ENCODE data around the gene BBLN. TPM values are rescaled to one million over a fixed set of nuclear protein-coding genes. Genes with fewer than 3 reads are reported as not detected.

The BBLN gene
- polyA plus RNA-seq, 1 donor from 2014 or later: 330 TPM

DNA sequence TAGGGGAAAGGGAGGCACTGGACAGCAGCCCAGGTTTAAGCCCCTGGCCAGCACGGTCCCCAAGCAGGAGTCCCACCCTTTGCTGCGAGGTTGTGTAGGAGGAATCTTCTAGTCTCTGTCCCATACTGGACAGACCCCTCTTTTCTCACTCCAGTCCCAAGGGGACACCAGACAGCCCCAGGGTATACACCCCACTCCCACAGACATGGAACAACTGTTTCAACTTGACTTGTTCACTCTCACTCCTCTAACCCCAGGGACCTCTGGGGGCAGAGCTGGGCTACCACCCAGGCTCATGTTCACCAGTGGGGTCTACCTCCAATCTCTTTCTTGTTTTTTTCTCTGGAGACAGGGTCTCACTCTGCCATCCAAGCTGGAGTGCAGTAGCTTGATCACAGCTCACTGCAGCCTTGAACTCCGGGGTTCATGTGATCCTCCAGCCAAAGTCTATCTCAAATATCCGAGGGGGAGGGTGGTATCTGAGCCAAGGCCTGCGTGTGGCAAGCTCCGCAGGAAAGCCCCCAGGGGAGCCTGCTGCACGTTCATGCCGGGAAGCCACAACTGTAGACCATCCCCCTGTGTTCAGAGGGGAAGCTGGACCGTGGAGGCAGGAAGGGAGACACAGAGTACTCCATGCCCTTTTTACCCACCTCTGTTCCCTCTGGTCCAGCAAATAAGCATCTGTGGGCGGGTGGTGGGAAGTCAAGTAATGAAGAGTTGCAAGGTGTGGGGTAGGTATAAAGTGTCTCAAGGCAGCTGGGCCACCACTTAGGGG, 34.3 kb upstream of the BBLN start:
- H3K27ac ChIP-seq (ENCODE audit: low read length): no peak overlapping the region
- H4K20me1 ChIP-seq (ENCODE audit: insufficient read depth): no peaks in the 10 kb centered on the region
- H3K36me3 ChIP-seq (ENCODE audit: insufficient read depth, low read length): no peaks in the 10 kb centered on the region
- no peaks in the 10 kb centered on the region for H3F3A ChIP-seq (ENCODE audit: insufficient read depth, low read length, poor library complexity, severe bottlenecking)
- TF ChIP-seq EZH2 (IDR thresholded peaks at IDR 0.05; ENCODE audit: borderline replicate concordance, insufficient read depth, low read length, poor library complexity, severe bottlenecking): no peak
- TF ChIP-seq SMC3 (conservative IDR thresholded peaks at IDR 0.05; ENCODE audit: poor library complexity): no peak
- no peak for TF ChIP-seq POLR2AphosphoS5 (IDR thresholded peaks at IDR 0.05)
- no peak for TF ChIP-seq MXI1 (conservative IDR thresholded peaks at IDR 0.05; ENCODE audit: poor library complexity, severe bottlenecking)
- no peak for TF ChIP-seq RAD21 (conservative IDR thresholded peaks at IDR 0.05)
- TF ChIP-seq, protein P1, sequence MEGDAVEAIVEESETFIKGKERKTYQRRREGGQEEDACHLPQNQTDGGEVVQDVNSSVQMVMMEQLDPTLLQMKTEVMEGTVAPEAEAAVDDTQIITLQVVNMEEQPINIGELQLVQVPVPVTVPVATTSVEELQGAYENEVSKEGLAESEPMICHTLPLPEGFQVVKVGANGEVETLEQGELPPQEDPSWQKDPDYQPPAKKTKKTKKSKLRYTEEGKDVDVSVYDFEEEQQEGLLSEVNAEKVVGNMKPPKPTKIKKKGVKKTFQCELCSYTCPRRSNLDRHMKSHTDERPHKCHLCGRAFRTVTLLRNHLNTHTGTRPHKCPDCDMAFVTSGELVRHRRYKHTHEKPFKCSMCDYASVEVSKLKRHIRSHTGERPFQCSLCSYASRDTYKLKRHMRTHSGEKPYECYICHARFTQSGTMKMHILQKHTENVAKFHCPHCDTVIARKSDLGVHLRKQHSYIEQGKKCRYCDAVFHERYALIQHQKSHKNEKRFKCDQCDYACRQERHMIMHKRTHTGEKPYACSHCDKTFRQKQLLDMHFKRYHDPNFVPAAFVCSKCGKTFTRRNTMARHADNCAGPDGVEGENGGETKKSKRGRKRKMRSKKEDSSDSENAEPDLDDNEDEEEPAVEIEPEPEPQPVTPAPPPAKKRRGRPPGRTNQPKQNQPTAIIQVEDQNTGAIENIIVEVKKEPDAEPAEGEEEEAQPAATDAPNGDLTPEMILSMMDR (IDR thresholded peaks at IDR 0.05; ENCODE audit: poor library complexity, severe bottlenecking): no peak
- TF ChIP-seq, protein P2, sequence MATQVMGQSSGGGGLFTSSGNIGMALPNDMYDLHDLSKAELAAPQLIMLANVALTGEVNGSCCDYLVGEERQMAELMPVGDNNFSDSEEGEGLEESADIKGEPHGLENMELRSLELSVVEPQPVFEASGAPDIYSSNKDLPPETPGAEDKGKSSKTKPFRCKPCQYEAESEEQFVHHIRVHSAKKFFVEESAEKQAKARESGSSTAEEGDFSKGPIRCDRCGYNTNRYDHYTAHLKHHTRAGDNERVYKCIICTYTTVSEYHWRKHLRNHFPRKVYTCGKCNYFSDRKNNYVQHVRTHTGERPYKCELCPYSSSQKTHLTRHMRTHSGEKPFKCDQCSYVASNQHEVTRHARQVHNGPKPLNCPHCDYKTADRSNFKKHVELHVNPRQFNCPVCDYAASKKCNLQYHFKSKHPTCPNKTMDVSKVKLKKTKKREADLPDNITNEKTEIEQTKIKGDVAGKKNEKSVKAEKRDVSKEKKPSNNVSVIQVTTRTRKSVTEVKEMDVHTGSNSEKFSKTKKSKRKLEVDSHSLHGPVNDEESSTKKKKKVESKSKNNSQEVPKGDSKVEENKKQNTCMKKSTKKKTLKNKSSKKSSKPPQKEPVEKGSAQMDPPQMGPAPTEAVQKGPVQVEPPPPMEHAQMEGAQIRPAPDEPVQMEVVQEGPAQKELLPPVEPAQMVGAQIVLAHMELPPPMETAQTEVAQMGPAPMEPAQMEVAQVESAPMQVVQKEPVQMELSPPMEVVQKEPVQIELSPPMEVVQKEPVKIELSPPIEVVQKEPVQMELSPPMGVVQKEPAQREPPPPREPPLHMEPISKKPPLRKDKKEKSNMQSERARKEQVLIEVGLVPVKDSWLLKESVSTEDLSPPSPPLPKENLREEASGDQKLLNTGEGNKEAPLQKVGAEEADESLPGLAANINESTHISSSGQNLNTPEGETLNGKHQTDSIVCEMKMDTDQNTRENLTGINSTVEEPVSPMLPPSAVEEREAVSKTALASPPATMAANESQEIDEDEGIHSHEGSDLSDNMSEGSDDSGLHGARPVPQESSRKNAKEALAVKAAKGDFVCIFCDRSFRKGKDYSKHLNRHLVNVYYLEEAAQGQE (IDR thresholded peaks at IDR 0.05; ENCODE audit: borderline replicate concordance): no peak
- no peak for TF ChIP-seq TAF1 (IDR thresholded peaks at IDR 0.05; ENCODE audit: low read depth)
- no peak for TF ChIP-seq EP300 (conservative IDR thresholded peaks at IDR 0.05; ENCODE audit: poor library complexity, severe bottlenecking)
- no peaks in the 10 kb centered on the region for H3K9me3 ChIP-seq (ENCODE audit: low read length)
- H3K4me3 ChIP-seq (ENCODE audit: low read length): peak overlapping the region; percentile 98
- no peak overlapping the region for H3K9ac ChIP-seq (ENCODE audit: low read length)
- no peak overlapping the region for H2AFZ ChIP-seq (ENCODE audit: low read depth, low read length)
- H3K27me3 ChIP-seq (ENCODE audit: insufficient read depth, low read depth, low read length): no peaks in the 10 kb centered on the region
- H3K4me2 ChIP-seq (ENCODE audit: low read length): no peak overlapping the region
- peaks cover 11% of the 10 kb centered on the region for H3K79me2 ChIP-seq (replicated peaks; ENCODE audit: insufficient read depth, low read length)
- H3K9me2 ChIP-seq (ENCODE audit: insufficient read depth, low read length): no peaks in the 10 kb centered on the region

GRCh38 chr9:128127568-128127989, 32.5 kb upstream of the BBLN start, which contains the start of gene PTGES2:
Gene PTGES2 (minus strand): TSS chr9:128127729. CDS start chr9:128127717, 12 bp downstream.
- Histone ChIP-seq H3K79me2 (replicated peaks; ENCODE audit: insufficient read depth, low read length) (peaks cover 11% of the 10 kb centered on the region), H3K9me2 (ENCODE audit: insufficient read depth, low read length) (no peaks in the 10 kb centered on the region), H3K4me3 (ENCODE audit: low read length) (peak within 1 kb of the TSS; percentile 98), H2AFZ (ENCODE audit: low read depth, low read length) (peak within 1 kb of the TSS; percentile 95), H3K9ac (ENCODE audit: low read length) (peak within 1 kb of the TSS; percentile 89), H3K9me3 (ENCODE audit: low read length) (no peaks in the 10 kb centered on the region), H3K4me2 (ENCODE audit: low read length) (peak within 1 kb of the TSS; percentile 70), H3K36me3 (ENCODE audit: insufficient read depth, low read length) (no peaks in the 10 kb centered on the region), H4K20me1 (ENCODE audit: insufficient read depth) (no peaks in the 10 kb centered on the region), H3K27ac (ENCODE audit: low read length) (peak within 1 kb of the TSS; percentile 84), H3F3A (ENCODE audit: insufficient read depth, low read length, poor library complexity, severe bottlenecking) (no peaks in the 10 kb centered on the region), H3K27me3 (ENCODE audit: insufficient read depth, low read depth, low read length) (no peaks in the 10 kb centered on the region)
- peak; percentile 16 for TF ChIP-seq POLR2AphosphoS5 (IDR thresholded peaks at IDR 0.05)
- no peak for TF ChIP-seq EZH2 (IDR thresholded peaks at IDR 0.05; ENCODE audit: borderline replicate concordance, insufficient read depth, low read length, poor library complexity, severe bottlenecking)
- peak; percentile 22 for TF ChIP-seq SMC3 (conservative IDR thresholded peaks at IDR 0.05; ENCODE audit: poor library complexity)
- TF ChIP-seq, protein P1 (IDR thresholded peaks at IDR 0.05; ENCODE audit: poor library complexity, severe bottlenecking): peak; percentile 21
- TF ChIP-seq MXI1 (conservative IDR thresholded peaks at IDR 0.05; ENCODE audit: poor library complexity, severe bottlenecking): peak; percentile 77

Data from neural cell (in vitro differentiated cells).